HK-2 (cell line): ENCODE measurements around the gene MT1X.

Source experiments
- DNase-seq: peaks from one replicate; pipeline ENCODE4 v3.0.0-alpha.2; 2018; ENCODE audit not compliant: unreplicated experiment

MT1X gene

GRCh38 chr16:56681939-56682702, at the start of gene MT1X:
Gene MT1X (plus strand): TSS chr16:56682470. CDS start chr16:56682541, 71 bp downstream.
- DNase-seq = peak; percentile 95

GRCh38 chr16:56632848-56633365, 49.4 kb upstream of the MT1X start:
- DNase-seq = no peak

DNA sequence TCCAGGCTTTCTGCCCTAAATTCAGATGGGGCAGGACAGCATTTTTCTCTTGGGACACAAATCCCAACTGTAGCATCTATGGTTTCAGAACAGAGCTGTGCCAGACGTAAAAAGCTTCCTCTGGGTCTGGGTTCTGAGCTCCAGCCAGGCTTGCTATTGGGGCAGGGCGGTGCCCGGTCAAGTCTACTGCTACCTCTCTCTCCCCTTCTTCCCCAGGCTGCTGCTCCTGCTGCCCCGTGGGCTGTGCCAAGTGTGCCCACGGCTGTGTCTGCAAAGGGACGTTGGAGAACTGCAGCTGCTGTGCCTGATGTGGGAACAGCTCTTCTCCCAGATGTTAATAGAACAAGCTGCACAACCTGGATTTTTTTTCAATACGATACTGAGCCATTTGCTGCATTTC, 48.7 kb upstream of the MT1X start:
- no peak for DNase-seq

DNA sequence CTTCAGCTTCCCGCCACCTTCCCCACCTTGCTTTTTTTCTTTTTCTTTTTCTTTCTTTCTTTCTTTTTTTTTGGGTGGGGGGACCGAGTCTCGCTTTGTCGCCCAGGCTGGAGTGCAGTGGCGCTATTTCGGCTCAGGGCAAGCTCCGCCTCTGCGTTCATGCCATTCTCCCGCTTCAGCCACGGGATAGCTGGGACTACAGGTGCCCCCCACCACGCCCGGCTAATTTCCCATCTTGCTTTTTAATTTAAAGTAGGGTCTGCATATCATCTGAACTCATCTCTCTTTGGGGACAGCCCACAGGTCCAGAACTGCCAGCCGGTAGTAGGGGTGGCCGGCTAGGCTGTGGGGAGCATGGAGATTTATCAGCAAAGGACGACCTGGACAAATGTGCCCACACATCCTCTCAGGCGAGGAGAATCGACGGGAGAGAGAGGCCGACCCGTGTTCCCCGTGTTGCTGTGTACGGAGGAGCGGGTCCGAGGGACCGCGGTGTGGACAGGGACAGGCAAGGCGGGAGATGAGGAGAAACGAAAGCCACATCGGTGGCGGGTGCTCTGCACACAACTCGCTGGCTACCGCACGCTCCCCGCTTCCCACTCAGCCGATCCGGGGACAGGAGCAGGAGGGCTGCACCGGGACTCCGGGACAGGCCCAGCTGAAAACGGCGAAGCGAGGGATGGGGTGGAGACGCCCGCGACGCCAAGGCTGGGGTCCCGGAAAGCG, 47.4 kb upstream of the MT1X start:
- no peak for DNase-seq

DNA sequence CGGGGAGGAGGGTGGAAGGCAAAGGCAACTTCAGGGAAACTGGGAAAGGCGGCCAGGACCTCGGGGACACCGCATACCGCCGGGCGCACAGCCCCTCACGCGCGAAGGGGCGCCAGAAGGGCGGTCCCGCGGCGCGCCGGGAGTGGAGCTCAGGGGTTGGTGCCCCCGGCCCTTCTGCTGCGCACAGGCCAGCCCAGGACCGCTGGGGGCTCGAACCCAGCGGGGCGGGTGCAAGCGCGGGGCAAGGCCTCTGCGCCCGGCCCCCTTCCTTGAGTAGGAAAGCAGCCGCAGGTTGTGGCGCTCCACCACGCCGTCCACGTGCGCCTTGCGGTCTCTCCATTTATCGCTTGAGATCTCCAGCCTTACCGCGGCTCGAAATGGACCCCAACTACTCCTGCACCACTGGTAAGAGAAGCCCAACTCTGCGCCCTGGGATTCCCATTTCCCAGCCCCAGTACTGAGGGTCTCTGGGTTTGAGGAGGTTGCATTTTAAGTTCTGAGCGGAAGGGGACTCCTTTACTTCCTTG, 46.8 kb upstream of the MT1X start:
- DNase-seq = no peak

GRCh38 chr16:56636616-56637413, 45.5 kb upstream of the MT1X start:
- no peak for DNase-seq

GRCh38 chr16:56637814-56638750, 44.2 kb upstream of the MT1X start, which contains the start of gene MT1A:
Gene MT1A (plus strand): TSS chr16:56638666. CDS start chr16:56638739, 73 bp downstream.
- peak; percentile 57 for DNase-seq

DNA sequence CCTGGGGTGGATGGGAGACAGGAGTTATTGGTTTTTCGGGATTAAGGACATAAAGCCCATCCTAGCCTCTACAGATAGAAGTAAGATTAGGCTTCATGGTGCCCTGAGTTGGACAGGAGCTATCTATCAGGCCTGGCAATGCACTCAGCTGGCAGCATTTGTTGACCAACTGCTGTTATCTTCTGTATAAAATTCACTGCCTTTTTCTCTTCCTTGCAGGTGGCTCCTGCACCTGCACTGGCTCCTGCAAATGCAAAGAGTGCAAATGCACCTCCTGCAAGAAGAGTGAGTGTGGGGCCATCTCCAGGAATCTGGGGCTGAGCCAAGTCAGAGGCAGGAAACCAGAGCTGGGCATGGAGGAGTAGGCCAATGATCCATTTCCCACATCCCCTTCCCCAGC, 43.2 kb upstream of the MT1X start:
- DNase-seq = no peak

DNA sequence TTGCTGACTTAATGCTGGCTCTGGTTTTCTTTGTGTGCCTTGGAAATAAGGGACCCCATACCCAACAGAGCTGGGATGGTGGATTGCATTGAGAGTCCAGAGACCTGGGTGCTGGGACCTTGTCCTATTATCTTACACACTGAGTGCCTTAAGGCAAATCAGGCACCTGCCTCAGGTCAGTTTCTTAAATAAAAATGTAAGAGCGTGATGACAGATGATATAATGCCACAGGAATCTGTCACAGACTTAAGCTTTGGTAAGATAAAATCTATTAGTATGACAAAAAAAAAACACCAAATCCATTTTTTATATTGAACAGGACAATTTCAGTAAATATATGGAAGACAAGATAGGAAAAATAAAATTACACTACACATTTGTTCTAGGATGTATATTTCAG, 42.2 kb upstream of the MT1X start:
- no peak for DNase-seq

GRCh38 chr16:56641166-56641565, 41.1 kb upstream of the MT1X start:
- DNase-seq = no peak

GRCh38 chr16:56643080-56643778, 39.0 kb upstream of the MT1X start:
- no peak for DNase-seq

DNA sequence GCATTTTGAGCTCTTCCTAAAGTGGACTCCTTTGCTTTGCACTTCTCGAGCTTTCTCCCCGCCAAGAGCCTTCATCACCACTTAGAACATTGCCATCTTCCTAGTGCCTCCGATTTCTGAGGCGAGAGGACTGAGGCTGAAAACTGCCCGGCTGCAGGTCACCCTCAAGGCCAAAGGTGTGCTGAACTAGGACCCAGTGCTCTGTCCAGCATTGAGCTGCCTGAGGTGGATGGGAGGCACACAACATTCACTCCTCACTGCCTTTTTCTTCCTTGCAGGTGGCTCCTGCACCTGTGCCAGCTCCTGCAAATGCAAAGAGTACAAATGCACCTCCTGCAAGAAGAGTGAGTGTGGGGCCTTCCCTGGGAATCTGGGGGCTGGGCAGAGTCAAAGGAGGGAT, 38.4 kb upstream of the MT1X start:
- no peak for DNase-seq

DNA sequence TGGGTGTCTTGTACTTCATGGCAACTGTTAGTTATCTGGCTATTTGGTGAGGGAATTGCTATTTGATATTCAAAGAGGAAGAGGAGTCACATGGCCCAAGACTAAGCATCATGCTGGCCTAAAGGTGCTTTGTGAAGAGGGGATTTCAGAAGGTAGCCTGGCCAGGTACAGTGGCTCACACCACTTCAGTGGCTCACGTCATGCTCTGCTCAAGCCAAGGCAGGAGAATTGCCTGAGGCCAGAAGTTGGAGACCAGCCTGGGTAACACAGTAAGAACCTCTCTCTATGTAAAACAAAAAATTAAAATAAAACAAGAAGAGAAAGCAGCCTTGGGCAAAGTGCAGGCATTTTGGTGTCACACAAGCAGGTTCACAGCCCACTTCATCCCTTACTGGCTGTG, 37.0 kb upstream of the MT1X start:
- no peak for DNase-seq

DNA sequence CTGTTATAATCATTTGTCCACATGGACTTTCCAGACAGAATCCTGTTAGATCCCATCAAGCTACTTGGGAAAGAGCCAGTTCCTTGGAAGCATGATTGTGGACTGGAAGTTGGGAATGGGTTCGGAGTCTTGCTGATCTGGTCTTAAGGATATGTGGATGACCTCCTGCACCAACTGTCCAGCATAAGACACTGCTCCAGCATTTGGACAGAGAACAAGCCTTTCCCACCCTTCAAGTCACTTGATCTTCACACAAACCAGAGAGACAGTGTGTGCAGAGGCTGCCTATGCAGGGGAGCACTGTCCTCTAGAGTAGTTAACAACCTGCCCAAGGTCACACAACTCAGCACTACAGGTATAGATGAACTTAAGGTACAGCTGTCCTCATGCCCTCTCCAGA, 36.4 kb upstream of the MT1X start:
- DNase-seq = no peak

GRCh38 chr16:56647641-56648431, 34.4 kb upstream of the MT1X start:
- no peak for DNase-seq

- DNase-seq = no peak
These were observed 33.0 kb upstream of the MT1X start for GRCh38 chr16:56649271-56649670.

- no peak for DNase-seq
These were observed 32.5 kb upstream of the MT1X start for GRCh38 chr16:56649820-56650219.

- no peak for DNase-seq
These were observed 30.7 kb upstream of the MT1X start, which contains the start of gene MT1B for GRCh38 chr16:56651586-56651985. Gene MT1B (plus strand): TSS chr16:56651886. CDS start chr16:56651954, 68 bp downstream.

GRCh38 chr16:56652600-56652999, 29.7 kb upstream of the MT1X start:
- no peak for DNase-seq
